Measurements from ENCODE around the gene TAS2R46.
"Not testable (repeated sequence)": the region's sequence is repeated elsewhere in the genome, so short reads cannot be mapped to it uniquely, and the experiment has no call there.

Gene TAS2R46

DNA sequence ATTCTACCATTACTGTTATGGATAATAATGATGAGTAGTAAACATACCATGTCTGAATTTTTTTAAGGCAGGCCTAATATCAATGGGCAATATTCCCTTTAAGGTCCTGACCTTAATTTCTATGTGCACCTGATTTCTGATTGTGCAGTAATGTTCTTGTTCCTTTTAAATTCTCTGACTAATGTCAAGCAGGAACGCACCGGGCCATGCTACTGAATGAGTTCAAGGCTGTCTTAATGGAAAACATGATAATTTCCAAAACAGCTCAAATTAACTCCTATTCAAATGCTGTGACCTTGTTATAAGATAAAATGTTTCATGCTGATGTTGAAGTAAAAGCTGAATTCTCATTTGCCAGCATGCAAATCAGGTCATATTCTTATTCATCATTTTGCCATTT is 6.8 kb downstream of the TAS2R46 start:
- H3K4me1 ChIP-seq (ENCODE audit: control insufficient read depth in 1 of 2, insufficient read depth in 1 of 2, low read depth in 1 of 2, low read length in 1 of 2): no peaks in the 10 kb centered on the region

DNA sequence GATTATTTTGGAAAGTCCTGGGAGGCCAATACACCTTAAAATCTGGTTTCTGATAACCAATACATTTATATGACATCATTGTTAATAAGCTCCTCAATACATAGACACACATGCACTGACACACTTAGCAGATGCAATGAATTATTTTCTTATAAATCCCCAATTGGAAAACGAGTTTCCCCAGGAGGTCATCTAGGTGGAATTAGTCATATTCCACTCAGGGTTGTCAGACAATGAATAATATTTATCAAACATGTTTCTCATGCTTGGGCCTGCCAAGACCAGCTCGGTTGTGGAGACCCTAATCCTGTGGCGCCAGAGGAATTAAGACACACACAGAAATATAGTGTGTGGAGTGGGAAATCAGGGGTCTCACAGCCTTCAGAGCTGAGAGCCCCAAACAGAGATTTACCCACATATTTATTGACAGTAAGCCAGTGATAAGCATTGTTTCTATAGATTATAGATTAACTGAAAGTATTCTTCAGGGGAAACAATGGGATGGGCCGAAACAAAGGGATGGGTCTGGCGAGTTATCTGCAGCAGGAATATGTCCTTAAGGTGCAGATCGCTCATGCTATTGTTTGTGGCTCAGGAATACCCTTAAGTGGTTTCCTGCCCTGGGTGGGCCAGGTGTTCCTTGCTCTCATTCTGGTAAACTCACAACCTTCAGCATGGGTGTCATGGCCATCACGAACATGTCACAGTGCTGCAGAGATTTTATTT is 12.1 kb downstream of the TAS2R46 start:
- H3K27ac ChIP-seq; H3K9me3 ChIP-seq; H3K4me1 ChIP-seq (ENCODE audit: control insufficient read depth in 1 of 2, insufficient read depth in 1 of 2, low read depth in 1 of 2, low read length in 1 of 2); H3K36me3 ChIP-seq; H3K4me3 ChIP-seq (ENCODE audit: low read depth in 1 of 2, low read length in 1 of 2); H3K27me3 ChIP-seq: not testable (repeated sequence)

More for the DNA sequence above, 6.8 kb downstream of the TAS2R46 start:
- Histone ChIP-seq H3K27me3 (no peaks in the 10 kb centered on the region), H3K36me3 (no peaks in the 10 kb centered on the region), H3K9me3 (no peaks in the 10 kb centered on the region), H3K27ac (no peak overlapping the region), H3K4me3 (ENCODE audit: low read depth in 1 of 2, low read length in 1 of 2) (no peak overlapping the region)
- TF ChIP-seq, protein P1, sequence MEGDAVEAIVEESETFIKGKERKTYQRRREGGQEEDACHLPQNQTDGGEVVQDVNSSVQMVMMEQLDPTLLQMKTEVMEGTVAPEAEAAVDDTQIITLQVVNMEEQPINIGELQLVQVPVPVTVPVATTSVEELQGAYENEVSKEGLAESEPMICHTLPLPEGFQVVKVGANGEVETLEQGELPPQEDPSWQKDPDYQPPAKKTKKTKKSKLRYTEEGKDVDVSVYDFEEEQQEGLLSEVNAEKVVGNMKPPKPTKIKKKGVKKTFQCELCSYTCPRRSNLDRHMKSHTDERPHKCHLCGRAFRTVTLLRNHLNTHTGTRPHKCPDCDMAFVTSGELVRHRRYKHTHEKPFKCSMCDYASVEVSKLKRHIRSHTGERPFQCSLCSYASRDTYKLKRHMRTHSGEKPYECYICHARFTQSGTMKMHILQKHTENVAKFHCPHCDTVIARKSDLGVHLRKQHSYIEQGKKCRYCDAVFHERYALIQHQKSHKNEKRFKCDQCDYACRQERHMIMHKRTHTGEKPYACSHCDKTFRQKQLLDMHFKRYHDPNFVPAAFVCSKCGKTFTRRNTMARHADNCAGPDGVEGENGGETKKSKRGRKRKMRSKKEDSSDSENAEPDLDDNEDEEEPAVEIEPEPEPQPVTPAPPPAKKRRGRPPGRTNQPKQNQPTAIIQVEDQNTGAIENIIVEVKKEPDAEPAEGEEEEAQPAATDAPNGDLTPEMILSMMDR (IDR thresholded peaks at IDR 0.05): no peak

DNA sequence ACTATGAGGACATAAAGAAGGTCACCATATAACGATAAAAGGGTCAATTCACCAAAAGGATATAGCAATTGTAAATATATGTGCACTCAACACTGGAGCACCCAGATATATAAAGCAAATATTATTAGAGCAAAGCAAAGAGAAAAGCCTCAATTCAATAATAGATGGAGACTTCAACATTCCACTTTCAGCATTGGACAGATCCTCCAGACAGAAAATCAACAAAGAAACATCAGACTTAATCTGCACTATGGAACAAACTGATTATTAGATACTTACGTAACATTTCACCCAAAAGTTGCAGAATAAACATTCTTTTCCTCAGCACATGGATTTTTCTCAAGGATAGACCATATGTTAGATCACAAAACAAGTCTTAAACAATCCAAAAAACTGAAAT is 20.7 kb downstream of the TAS2R46 start:
- H3K27me3 ChIP-seq; H3K27ac ChIP-seq; H3K9me3 ChIP-seq; H3K4me3 ChIP-seq (ENCODE audit: low read depth in 1 of 2, low read length in 1 of 2); H3K4me1 ChIP-seq (ENCODE audit: control insufficient read depth in 1 of 2, insufficient read depth in 1 of 2, low read depth in 1 of 2, low read length in 1 of 2); H3K36me3 ChIP-seq: not testable (repeated sequence)

DNA sequence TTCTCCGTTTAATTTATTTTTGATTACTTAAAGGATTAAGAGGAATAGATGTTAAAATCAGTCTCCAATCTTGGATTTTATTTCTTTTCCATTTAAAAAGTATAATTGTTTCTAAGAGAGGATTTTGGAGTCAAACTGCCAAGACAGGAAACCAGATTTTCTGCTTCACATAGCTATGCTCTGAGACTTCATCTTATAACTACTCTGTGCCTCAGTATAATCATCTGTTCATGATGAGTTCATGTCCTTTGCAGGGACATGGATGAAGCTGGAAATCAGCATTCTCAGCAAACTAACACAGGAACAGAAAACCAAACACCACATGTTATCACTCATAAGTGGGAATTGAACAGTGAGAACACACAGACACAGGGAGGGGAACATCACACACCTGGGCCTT is 21.9 kb downstream of the TAS2R46 start:
- no peaks in the 10 kb centered on the region for H3K27me3 ChIP-seq
- no peaks in the 10 kb centered on the region for H3K9me3 ChIP-seq
- H3K4me1 ChIP-seq (ENCODE audit: control insufficient read depth in 1 of 2, insufficient read depth in 1 of 2, low read depth in 1 of 2, low read length in 1 of 2): no peaks in the 10 kb centered on the region
- no peak overlapping the region for H3K27ac ChIP-seq
- no peak overlapping the region for H3K4me3 ChIP-seq (ENCODE audit: low read depth in 1 of 2, low read length in 1 of 2)
- H3K36me3 ChIP-seq: no peaks in the 10 kb centered on the region
- TF ChIP-seq, protein P1 (IDR thresholded peaks at IDR 0.05): no peak

DNA sequence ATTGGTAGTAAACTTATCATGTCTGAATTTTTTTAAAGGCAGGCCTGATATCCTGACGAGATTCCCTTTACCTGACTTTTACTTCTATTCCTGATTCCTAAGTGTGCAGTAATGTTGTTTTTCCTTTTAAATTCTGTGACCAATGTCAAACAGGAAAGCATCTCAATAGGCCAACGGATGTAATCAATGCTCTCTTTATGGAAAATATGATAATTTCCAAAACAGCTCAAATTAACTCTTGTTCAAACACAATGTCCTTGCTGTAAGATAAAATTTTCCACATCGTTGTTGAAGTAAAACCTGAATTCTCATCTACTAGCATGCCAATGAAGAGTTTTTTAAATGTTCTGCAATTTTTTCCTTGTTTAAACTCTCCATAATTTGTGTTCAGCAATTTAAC is 22.9 kb downstream of the TAS2R46 start:
- no peaks in the 10 kb centered on the region for H3K36me3 ChIP-seq
- no peaks in the 10 kb centered on the region for H3K9me3 ChIP-seq
- no peaks in the 10 kb centered on the region for H3K27me3 ChIP-seq
- no peaks in the 10 kb centered on the region for H3K4me1 ChIP-seq (ENCODE audit: control insufficient read depth in 1 of 2, insufficient read depth in 1 of 2, low read depth in 1 of 2, low read length in 1 of 2)
- no peak overlapping the region for H3K4me3 ChIP-seq (ENCODE audit: low read depth in 1 of 2, low read length in 1 of 2)
- TF ChIP-seq, protein P1 (IDR thresholded peaks at IDR 0.05): no peak
- no peak overlapping the region for H3K27ac ChIP-seq

DNA sequence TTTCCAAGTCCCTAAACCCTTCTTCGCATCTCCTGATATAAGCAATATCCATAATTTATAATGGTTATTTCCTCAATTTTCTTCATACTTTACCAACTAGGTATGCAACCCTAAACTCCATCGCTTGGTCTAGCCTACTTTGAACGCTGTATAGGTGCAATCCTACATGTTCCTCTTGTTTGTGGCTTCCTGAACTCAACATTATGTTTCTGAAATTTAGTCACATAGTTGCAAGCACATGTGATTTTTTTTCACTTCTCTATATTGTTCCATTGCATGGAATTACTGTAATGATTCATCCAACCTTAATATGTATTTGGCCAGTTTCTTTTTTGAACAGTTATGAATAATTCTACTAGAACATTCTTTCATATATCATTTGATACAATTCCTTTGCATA is 28.1 kb downstream of the TAS2R46 start:
- H3K4me1 ChIP-seq (ENCODE audit: control insufficient read depth in 1 of 2, insufficient read depth in 1 of 2, low read depth in 1 of 2, low read length in 1 of 2); H3K27me3 ChIP-seq; H3K27ac ChIP-seq; H3K4me3 ChIP-seq (ENCODE audit: low read depth in 1 of 2, low read length in 1 of 2); H3K9me3 ChIP-seq; H3K36me3 ChIP-seq: not testable (repeated sequence)

DNA sequence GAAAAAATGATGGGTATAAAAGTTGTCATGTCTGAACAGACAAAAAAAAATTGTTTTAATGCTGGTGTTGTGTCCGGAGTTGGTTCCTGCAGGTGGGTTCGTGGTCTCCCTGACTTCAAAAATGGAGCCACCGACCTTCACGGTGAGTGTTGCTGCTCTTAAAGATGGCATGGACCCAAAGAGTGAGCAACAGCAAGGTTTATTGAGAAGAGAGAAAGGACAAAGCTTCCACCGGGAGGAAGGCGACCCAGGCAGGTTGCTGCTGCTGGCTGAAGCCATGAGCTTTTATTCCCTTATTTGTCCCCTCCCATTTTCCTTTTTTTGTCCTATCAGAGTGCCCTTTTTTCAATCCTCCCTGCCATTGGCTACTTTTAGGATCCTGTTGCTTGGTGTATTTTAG is 30.8 kb downstream of the TAS2R46 start, which contains the start of gene TAS2R31:
Gene TAS2R31, minus strand, starts transcription at position 101 of the 400 bp plus-strand sequence. Its CDS starts 72 bp downstream, at position 29.
- Histone ChIP-seq H3K36me3 (peaks cover 4% of the 10 kb centered on the region), H3K9me3 (no peaks in the 10 kb centered on the region), H3K27me3 (no peaks in the 10 kb centered on the region), H3K27ac (no peak within 1 kb of the TSS), H3K4me3 (ENCODE audit: low read depth in 1 of 2, low read length in 1 of 2) (no peak within 1 kb of the TSS), H3K4me1 (ENCODE audit: control insufficient read depth in 1 of 2, insufficient read depth in 1 of 2, low read depth in 1 of 2, low read length in 1 of 2) (no peaks in the 10 kb centered on the region)
- TF ChIP-seq, protein P1 (IDR thresholded peaks at IDR 0.05): no peak
